HG03280 (cell line): ENCODE results near the gene EIF4G3.
"Not testable (repeated sequence)": the region's sequence is repeated elsewhere in the genome, so short reads cannot be mapped to it uniquely, and the experiment has no call there.

ENCODE experiments used
- ATAC-seq: cut with Tn5 transposase; IDR thresholded peaks from one replicate; pipeline ENCODE4 v1.9.1; 2021; ENCODE audit warnings: mild to moderate bottlenecking, moderate library complexity; ENCODE audit not compliant: unreplicated experiment

Gene EIF4G3

DNA sequence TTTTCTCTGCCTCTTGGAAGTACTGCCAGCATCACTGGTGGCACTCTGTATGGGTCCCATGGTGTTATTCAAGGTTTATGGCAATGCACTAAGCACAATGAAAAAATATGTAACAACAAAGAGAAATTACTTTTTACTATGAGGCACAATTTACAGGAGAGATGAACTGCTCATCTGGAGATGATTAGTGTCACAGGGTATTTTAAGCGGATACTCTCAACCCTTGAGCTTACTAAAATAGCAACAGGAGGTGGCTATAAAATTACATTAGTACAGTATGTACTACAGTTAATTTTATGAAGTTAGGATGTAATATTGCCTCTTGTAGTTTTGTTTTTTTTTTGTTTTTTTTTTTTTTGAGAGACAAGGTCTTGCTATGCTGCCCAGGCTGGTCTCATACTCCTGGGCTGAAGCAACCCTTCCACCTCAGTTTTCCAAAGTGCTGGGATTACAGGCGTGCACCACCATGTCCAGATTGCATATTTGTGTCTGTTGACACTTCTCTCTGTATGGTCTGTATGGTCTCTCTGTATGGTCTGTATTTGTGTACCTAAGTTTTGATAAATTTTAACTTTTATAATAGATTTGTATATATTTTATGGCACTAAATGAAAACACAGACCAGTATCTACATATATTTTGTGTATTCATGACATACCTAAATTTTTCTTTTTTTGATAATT is 214.0 kb downstream of the EIF4G3 start:
- ATAC-seq: no peak

DNA sequence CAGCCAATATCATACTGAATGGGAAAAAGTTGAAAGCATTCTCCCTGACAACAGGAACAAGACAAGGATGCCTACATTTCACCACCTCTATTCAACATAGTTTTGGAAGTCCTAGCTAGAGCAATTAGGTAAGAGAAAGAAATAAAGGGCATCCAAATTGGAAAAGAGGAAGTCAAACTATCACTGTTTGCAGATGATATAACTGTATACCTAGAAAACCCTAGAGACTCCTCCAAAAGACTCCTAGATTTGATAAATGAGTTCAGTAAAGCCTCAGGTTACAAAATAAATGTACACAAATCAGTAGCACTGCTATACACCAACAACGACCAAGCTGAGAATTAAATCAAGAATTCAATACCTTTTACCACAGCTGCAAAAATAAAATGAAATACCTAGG is 218.3 kb downstream of the EIF4G3 start:
- no peak for ATAC-seq

DNA sequence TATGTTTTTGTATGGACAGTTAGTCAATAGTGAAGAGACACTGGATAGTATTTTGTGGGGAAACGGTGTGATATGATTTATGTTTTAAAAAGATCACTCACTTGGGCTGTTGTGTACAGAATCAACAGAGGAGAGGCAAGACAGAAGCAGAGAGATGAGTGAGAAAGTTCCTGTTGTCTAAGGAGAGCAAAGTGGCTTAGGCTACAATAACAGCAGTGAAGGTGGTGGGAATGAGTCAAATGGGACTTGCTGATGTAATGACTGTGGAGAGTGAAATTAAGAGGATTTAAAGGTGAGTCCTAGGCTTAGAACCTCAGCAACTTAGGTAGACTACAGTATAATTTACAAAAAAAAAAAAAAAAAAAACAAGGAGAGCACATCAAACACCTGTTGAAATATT is 220.4 kb downstream of the EIF4G3 start:
- ATAC-seq: no peak

DNA sequence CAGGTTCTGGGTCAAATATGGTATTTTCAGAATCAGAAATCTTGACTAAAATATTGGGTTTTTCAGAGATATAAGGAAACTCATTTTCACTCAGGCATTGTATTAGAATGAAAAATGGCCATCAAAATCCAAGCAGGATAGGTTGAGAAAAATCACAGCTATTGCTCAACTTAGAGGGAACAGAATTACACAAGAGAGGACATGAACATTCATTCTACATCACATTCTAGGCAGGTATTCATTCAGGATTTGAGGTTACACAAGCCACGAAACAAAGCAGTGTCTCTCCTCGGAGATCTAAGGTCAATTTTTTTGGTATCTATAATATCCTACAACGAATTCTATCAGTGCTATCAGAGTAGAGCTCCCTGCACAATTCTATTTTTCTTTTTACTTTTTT is 226.0 kb downstream of the EIF4G3 start:
- no peak for ATAC-seq

DNA sequence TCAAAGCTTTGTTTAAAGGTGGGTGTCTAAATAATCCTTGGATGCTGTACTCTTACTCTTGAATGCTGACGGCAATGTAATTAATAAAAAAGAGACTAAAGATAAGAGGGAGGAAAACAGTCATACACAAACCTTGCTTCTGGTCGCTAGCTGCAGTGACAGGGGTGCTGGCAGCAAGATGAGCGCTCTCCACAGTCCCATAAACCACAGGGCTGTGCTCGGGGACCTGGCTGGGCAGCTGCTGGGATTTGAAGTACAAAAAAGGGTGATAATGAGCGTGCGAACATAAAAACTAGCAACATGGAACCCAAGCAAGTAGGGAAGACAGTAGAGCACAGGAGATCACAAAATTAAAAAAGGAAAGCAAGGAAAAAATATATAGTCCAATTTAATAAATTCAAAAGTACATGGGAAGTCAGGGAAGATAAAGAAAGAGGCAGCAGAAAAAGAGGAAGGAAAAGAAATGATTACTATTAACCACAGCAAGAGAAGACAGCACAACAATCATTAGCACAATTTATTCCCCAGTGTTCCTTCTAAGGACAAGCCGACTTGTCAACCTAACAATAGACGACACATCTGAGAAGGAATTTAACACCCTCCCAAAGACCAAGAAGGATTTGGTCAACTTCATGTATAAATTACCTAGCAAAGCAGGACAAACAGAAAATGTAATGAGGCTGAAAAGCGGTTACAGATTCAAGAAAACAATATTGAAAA is 226.7 kb downstream of the EIF4G3 start:
- ATAC-seq: no peak

DNA sequence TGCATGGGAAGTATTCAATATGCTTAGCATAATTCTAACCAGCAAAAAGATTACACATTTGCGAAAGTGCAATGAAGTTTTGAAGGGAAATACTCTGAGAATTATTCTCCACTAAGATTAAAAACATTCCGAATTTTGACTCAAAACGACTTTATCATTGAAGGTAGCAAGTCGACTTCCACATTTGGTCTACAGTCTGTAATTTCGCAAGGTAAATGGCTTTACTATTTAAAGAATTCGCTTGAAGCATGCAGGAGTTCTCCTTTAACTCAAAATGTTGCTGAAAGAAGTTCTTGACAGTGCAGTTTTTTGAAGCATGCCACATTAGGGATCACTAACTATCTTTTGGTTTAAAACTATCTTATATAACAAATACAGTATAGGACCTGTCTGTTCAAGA is 228.6 kb downstream of the EIF4G3 start:
- no peak for ATAC-seq

DNA sequence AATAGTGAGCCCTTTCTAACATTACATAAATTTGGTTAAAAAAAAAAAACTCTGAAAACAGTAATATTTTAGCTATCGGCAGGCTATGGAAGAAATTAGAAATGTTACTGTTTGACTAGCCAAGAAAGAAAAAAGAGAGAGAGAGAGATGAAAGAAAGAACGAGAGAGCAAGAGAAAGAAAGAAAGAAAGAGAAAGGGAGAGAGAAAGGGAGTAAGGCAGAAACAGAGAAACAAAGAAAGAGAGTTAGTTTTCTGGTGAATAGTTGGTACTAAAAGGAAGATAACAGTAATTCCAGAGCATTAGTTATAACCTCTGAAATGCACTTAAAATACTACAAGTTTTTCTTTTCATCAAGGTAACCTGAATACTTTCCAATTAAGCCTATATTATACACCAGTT is 229.3 kb downstream of the EIF4G3 start:
- no peak for ATAC-seq

DNA sequence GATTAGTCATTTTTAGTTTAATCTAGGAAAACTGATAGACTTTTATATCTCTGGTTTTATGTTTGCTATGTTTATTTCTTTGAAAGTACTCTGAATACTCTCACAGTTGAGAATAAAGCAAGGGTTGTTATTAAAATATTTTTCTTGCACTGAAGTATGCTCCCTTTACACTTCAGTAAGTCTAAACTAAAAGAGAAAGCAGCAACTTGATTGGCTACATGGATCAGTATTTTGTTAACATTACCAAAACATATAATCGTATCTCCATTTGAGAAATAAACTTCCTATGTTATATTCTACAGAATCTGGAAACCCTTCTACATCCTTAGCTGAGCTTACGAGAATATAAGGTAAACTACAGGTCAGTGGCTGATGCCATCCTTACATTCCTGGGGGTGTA is 240.1 kb downstream of the EIF4G3 start:
- ATAC-seq: no peak

DNA sequence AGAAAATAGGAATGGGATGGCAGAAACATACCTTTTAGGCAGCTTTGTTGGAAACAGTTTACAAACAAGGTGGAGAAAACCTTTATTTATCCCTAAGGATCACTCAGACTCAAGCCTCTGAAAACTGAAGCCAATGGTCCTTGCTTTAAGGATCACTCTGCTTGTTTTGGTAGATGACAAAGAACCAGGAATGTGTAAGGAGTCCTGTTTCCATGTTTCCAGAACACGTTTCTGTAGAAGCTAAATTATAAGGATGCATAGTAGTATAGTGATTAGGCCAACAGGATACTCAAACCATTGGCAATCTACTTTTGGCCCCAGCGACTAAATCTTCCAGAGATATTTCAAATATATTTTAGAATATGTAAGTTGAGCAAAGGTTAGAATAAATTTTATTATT is 240.5 kb downstream of the EIF4G3 start:
- ATAC-seq: no peak

DNA sequence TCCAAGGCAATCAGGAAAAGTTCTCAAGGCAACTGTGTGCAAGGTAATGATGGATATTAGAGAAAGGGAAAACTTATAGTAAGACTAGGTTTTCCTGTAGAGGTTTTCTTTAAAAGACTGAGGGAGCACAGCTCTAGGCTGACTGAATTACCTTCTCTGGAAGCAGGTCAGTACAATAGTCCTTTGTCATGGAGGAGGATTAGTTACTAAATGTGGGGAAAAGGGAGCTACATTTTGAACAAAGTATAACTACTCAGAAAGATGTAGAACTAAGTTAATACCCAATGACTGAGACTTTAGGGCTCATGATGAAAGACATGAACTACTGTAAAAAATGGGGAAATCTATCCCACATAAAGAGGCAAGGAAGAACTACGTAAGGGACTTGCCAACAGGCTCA is 241.0 kb downstream of the EIF4G3 start:
- ATAC-seq: no peak

DNA sequence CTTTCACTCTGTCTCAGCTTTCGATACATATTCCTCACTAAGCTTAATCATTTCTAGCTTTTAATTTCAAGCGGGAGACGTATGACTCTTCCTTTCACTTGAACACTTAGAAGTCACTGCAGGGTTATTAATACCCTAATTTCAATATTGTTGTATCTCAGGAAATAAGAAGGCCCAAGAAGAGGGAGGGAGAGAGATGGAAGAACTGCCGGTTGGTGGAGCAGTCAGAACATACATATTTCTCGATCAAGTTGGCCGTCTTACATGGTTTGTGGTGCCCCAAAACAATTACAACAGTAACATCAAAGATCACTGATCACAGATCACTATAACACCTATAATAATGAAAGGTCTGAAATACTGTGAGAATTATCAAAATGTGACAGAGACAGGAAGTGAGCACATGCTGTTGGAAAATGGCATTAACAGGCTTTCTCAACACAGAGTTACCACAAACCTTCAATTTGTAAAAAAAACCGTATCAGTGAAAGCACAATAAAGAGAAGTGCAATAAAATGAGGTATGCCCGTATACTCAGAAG is 244.2 kb downstream of the EIF4G3 start:
- ATAC-seq: no peak

DNA sequence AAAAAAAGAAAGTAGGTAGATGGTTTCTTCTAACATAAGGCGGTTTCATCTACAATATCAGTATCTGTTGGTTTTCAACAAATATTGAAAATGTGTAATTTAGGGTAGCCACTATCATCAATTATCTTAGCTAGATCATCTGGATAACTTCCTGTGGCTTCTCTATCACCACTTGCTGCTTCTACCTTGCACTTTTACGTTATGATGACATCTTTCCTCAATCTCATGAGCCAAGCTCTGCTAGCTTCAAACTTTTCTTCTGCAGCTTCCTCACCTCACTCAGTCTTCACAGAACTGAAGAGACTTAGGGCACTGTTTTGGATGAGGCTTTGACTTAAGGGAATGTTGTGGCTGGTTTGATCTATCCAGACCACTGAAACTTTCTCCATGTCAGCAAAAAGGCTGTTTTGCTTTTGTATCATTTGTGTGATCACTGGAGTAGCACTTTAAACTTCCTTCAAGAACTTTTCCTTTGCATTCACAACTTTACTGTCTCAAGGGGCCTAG is 244.7 kb downstream of the EIF4G3 start:
- no peak for ATAC-seq

DNA sequence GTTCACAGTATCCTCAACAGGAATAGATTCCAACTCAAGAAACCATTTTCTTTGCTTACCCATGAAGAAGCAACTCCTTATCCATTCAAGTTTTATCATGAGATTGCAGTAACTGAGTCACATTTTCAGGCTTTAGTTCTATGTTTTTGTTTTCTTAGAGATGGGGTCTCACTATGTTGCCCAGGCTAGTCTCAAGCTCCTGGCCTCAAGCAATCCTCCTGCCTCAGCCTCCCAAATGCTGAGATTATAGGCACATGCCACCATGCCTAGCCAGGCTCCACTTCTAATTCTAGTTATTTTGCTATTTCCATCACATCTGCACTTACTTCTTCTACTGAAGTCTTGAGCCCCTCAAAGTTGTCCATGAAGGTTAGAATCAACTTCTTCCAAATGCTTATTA is 246.3 kb downstream of the EIF4G3 start:
- ATAC-seq: no peak

DNA sequence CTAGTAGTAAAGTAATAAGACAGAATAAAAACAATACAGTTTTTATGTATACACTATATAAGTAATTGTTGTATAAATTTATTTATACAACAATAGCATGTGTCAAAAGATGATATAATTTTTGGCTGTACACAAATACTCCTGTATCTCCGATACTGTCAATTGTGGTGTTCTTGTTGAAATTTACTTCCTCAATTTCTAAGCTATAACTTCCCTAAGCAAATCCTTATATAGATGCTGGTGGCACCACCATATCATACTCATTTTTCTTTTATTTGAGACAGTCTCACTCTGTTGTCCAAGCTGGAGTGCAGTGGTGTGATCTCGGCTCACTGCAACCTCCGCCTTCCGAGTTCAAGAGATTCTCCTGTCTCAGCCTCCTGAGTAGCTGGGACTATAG is 248.6 kb downstream of the EIF4G3 start:
- ATAC-seq: no peak

DNA sequence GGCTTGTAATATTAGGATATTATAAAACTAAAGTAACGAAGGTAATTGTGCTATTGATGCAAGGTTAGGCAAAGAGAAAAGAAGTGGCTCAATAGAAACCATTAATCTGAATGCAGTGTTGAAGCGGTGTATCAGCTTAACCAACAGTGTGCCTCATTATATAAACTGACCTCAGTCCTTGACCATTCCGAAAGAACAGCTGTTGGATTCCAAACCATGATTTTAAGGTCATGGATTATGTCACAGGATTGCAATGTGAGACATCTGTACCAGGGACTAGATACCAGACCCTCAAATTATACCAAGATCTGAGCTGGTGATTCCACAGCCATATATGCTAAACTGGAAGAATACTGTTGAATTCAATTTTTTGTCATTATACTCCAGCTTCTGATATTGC is 255.4 kb downstream of the EIF4G3 start:
- no peak for ATAC-seq

DNA sequence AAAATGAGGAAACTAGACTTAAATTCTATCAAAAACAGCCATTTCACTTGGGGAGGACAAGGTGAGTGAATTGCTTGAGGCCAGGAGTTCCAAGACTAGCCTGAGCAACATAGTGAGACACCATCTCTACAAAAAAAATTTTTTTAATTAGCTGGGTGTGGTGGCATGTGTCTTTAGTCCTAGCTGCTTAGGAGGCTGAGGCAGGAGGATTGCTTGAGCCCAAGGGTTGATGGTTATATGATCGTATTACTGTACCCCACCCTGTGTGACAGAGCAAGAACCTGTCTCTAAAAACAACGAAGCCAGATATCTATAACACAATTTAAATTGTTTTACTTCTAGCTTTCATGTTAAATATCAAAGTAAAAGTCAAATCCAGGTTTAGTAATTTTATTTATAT is 263.5 kb downstream of the EIF4G3 start:
- ATAC-seq: no peak

DNA sequence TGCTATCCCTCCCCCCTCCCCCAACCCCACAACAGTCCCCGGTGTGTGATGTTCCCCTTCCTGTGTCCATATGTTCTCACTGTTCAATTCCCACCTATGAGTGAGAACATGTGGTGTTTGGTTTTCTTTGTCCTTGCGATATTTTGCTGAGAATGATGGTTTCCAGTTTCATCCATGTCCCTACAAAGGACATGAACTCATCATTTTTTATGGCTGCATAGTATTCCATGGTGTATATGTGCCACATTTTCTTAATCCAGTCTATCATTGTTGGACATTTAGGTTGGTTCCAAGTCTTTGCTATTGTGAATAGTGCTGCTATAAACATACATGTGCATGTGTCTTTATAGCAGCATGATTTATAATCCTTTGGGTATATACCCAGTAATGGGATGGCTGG is 269.2 kb downstream of the EIF4G3 start:
- ATAC-seq: not testable (repeated sequence)

DNA sequence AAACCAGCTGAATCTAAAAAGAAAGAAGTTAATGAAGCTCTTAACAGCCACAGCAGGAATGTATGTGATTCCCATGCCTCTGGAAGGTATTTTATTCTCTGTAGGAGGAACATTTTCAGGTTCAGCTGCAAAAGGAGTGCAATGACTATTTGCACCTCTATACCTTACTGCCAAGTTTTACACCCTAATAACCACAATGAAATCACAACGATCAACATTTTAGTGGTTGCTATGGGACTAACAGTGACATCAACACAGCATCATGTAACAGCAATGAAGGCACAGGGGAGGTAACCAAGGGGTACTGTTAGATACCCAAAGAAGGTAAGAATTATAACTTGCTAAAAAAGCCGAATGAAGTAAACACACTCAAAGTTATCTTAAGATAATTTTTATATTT is 273.3 kb downstream of the EIF4G3 start:
- ATAC-seq: no peak

DNA sequence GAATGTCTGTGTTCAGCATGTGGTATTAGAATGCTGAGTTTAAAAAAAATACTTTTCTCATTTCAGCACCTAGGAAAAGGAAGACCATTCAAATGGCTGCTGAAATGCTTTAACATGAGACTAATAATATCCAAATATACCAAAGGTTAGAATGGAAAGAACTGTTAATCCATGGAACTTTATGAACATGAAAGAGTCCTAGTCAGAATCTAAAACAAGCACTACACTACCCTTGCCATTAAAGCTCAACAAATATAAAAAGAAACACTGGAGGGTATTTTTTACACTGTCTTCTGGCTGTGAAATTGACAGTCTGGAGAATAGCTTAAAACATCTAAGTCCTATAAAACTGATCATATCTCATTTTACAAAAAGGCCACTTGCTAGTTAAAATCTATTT is 276.6 kb downstream of the EIF4G3 start:
- ATAC-seq: no peak

DNA sequence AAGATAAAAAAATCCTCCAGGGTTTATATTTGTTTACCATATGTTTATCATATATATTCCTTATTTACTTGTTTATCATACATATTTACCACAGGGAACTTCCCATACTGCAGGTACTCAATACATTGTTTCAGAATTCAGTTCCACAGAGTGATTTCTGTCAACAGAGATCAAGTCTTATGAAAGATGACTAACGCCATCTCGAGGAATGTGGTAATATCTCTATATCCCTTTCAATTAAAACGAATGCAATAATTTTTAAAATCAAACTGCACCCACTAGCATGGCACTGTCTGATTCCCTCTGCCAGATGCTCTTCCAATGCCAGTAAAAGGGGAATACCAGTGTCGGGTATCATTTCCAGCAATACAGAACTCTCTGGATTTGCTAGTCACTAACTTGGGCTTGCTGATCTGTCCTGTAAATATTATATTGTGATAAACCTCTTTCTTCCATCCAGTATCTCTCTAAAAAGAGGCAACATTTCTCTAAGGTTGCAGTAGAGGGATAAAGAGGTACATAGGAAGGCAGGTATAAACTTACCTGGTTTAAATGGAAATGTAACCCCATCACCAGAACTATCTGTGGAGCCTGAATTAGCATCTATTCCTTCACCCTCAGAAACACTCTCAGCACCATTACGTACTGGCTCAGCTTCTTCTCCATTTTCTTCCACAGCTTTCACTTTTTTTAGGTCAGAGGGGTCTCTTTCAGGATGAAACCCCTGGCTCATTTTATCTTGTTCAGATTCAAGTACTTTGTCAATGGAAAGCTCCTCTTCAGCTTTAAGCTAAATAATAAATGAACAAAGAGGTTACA is 277.3 kb downstream of the EIF4G3 start:
- no peak for ATAC-seq

DNA sequence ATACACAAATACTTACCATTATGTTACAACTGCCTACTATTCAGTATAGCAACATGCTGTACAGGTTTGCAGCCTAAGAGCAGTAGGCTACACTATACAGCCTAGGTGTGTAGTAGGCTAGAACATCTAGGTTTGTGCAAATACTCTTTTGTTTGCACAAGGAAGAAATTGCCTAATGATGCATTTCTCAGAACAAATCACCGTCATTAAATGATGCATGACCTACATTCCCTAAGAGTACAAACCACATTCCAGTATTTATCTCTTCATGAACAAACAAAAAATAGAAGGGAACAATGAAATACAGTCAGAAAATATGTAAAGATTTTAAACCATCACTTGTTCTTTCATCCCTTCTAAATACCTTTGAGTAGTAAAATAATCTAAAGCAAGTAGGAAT is 279.9 kb downstream of the EIF4G3 start:
- ATAC-seq: no peak

DNA sequence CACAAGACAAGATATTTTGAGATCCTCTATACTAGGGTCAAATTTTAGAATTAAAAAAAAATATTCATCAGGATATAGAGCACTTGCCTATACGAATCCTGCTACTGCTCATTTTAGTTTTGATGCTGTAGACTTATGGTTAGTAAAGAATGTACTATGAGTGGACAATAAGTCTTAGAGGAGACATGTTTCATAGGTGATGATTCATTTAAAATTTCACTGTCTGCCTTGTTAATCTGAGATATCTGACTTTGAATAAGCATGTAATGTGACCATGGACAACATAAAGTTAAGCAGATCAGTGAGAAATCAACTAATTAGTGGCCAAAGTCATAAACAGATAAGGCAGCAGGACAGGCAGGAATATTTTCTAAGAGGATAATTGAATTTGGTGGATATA is 282.8 kb downstream of the EIF4G3 start:
- ATAC-seq: no peak
